Measurements from ENCODE around the gene SLC35E1.
"Not testable (repeated sequence)": the region's sequence is repeated elsewhere in the genome, so short reads cannot be mapped to it uniquely, and the experiment has no call there.

SLC35E1 gene

DNA sequence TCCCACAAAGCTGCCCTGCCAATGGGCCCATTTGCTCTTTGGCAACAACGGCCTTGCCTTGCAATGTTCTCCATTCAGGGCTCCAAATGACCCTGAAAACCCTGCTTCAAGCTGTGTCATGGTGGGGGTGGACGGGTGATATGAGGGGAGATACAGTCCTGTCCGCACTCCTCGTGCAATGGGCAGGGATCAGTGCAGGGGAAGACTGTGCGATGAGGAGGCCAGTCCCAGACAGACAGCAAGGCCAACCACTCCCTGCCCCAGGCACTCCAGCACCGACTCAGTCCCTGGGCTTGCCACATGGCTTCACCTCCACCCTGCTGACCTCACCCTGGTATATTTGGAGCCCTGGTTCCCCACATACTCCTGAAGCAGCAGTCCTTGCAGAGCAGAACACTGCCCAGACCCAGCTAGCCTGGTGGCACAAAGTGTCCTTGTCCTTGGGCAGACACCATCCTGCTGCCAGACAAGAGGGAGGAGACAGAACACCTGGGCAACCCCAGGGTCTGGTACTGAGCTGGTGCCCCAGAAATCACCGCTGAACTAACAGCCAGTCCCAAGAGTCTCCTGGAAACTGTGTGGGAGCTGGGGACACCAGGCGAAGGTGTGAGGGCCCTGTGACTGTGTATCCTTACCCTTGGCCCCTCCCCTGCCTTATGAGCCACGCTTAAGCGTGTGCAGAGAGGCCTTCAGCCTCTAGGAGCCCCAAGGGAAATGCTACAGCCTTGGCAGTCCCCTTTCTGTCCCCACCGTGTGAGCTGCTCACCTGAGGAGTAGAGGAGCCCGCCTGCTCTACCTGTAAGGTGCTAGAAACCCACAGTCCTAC lies 9.1 kb upstream of the SLC35E1 start:
- FAIRE-seq: no peak

- FAIRE-seq: no peak
These were observed 7.2 kb upstream of the SLC35E1 start for GRCh38 chr19:16579381-16579780.

DNA sequence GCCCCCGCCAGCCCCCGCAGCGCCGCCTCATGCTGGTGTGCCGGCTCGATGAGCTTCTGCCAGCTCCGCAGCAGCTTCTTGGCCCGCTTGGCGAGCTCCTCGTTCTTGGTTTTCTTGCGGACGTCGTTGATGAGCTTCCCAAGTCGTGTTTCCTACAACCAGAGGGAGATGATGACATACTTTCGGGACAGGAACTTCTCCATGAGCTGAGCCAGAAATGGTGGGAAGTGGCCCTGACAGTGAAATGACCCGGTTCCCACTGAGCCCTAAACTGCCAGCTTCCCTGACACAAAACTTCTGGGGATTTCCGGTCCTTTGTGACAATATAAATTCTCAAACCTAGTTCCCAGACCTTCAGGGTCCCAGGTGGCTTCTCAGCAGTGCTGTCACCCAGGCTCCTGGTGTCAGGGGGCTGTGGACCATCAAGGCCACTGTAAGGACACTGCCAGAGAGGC lies 5.3 kb upstream of the SLC35E1 start:
- FAIRE-seq: no peak

GRCh38 chr19:16576690-16577530 lies 4.7 kb upstream of the SLC35E1 start:
- FAIRE-seq: no peak

DNA sequence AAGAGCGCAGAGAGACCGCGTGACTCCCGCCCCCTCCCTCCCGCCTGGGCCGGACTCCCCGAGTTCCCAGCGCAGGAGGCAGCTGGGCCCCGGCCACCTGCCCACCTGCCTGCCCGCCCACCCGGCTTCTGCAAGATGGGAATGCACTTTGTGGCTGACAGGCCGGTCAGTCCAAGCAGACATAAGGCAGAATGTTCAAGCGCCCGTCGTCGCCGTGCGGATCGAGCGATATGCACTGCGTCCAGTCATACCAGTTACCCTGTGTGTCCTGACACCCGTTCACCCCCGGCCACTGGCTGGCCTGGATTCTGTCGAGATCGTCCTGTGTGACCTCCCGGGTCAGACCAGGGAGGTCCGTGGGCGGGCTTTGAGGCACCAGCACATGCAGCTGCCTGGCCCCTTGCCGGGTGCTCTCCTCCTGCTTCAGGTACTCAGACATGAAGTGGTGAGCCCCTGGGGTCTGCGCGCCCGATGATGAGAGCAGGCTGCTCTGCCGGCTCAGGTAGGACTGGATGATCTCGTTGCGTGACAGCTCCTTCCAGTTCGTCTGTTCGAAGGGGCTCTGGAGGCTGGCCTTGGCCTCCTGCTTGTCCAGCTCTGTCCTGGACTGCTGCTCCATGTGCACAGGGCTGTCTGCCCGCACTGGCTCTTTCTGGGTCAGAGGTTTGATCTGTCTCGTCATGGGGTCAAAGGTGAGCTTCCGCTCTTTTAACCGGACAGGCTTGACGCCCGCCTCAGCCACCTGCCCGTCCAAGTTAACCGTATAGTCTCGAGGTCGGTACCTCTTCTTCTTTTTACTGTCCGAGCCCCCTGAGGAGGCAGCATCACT lies 3.9 kb upstream of the SLC35E1 start:
- no peak for FAIRE-seq

DNA sequence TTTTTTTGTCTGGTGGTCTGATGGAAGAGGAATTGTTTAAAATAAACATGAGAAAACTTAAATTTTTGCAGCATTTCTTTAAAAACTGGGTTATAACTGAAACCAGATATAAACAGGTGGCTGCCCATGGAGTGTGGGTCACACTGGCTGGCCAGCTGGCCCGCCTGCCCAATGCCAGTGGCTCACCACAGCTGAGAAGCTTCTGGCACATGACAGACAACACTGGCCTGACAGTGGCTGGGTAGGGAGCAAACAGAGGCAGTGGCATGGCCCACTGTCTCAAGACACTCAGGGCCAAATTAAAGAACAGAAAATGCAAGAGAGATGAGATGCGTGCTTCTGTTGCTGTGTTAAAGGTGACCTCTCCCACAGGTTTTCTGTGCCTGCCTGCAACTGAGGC lies 3.1 kb upstream of the SLC35E1 start:
- FAIRE-seq: no peak

DNA sequence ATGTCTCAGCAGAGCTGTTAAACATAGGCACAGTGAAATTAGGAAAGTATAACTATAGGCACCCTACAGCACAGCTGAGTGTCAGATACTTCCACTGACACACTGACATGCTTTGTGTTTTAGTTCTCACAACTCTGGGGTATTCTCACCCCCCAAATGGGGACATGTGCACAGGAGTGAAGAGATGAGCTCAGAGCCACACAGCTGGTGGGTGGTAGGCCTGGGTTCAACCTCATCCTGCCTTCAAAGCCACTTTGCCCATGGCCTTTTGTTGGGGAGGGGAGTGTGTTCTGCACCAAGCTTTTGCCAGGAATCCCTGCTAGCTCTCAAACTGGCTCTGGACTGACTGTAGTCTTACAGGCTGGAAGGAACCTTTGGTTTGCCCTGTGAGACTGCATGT lies 1.7 kb upstream of the SLC35E1 start:
- no peak for FAIRE-seq

DNA sequence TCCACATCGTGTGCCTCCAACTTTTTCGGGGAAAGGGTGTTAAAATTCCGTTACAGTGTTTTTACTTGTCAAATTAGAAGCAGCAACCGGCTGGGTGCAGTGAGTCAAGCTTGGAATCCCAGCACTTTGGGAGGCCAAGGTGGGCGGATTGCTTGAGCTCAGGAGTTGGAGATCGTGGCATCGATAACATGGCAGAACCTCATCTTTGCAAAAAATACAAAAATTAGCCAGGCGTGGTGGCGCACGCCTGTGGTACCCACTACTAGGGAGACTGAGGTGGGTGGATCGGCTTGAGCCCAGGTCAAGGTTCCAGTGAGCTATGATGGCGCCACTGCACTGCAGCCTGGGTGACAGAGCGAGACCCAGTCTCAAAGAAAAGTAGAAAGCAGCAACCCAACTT lies 1.1 kb upstream of the SLC35E1 start:
- FAIRE-seq: no peak

- FAIRE-seq: no peak
These were observed 338 bp downstream of the SLC35E1 start for GRCh38 chr19:16571822-16572331.

DNA sequence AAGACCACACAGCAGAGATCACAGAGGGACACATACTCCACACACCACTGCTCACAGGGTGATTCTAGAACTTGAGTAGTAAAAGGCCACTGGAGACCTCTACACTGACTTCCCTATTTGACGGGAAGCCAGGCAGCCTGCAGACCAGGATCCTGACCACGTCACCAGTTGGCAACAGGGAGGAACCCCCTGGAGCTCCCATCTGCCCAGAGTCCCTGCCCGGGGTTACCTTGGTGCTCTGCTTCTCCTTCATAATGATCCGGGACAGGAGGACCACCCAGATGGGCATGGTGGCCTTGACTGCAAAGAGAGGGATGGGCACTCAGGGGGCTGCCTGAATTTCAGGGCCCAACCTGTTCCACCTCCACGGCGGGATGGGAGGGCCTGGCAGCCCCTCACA lies 932 bp downstream of the SLC35E1 start:
- FAIRE-seq: no peak

DNA sequence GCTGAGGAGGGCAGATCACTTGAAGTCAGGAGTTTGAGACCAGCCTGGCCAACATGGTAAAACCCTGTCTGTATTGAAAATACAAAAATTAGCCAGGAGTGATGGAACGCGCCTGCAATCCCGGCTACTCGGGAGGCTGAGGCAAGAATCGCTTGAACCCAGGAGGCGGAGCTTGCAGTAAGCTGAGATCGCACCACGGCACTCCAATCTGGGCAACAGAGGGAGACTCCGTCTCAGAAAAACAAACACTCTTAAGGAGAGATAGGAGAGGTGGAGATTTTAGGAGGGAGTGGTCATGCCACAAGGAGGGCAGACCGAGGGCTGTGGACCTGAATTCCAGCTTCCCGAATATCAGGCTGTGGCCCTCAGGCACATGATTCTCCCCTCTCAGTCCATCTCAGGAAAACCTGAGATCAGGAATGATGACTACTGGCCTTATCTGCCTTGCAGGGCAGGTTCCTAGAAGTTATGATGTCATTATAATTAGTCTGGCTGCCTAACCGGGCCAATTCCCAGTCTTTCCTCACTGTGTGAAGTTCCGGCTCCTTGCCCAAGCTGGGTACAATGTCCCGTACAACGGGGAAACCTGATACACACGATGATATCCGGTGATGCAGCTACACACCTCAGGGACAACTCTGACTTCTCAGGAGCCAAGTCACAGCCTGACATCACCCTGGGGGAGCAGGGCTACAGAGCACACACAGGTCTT lies 2.5 kb downstream of the SLC35E1 start:
- FAIRE-seq: no peak

DNA sequence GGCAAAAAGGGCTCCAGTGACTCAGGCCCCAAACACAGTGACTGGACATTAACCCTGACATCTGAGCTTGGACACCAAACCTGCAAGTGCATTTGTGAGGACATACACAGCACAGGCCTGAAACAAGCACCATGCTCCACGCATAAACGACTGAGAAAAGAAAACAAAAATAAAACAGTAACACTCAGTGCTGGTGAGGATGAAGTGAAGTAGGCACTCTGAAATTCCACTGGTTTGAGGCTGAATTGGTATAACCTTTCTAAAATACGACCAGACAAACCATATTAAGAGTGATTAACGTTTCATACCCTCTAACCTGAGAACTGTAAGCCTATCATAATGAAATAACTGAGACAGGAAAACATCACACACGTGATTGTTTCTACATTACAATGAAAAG lies 5.5 kb downstream of the SLC35E1 start:
- FAIRE-seq: no peak

GRCh38 chr19:16566161-16566560 lies 6.1 kb downstream of the SLC35E1 start:
- no peak for FAIRE-seq

DNA sequence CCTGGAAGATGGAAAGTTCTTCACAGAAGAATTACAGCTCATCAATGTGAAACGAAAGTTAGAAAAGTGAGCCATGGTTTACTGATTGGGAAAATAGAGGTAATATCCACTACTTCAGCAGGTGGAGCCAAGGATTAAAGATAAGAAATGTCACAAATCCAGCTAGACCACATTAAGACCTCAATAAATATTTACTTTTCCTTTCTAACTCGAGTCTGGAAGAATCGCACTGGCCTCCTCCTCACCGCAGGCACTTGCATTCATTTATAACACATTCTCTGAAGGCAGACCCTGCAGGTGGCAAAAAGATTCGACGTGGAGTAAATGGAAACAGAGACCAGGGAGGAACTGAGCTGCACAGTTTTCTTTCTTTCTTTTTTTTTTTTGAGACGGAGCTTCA lies 7.4 kb downstream of the SLC35E1 start:
- FAIRE-seq: no peak

GRCh38 chr19:16562608-16563025 lies 9.6 kb downstream of the SLC35E1 start:
- FAIRE-seq: no peak

DNA sequence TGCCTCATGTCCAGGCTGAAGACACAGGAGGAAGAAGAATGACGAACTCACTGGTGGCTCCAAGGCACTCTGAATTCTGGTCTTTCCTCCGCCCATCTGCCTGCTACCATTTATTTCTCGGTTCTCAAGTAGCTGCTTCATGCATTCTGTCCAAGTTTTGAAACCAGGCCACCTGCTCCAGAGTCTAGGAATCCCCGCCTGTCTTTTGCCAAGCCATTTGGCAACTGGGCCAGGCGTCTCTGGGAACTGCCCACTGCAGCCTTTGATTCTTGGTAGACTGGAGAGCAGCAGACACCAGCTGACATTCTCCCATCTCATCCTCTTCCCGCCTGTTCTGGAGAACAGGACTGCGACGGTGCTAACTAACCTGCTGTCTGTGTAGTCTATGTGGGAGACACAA lies 10.8 kb downstream of the SLC35E1 start:
- FAIRE-seq: no peak

GRCh38 chr19:16559780-16560276 lies 12.4 kb downstream of the SLC35E1 start:
- no peak for FAIRE-seq

DNA sequence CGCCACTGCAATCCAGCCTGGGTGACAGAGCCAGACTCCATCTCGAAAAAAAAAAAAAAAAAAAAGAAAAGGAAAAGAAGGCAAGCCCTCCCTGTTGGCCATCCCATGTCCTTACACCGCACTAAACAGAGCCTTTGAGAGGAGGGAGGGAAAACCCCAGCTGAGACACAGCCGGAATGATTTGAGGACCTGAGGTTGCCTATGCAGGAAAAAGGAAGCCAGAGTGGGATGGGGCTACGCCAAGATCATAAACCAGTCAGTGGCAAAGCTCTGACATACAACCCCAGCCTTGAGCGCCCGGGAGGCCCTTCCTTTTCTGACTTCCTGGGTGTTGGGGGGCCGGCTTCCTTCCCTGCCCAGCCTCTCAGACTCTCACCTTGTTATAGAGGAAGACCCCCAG lies 17.4 kb downstream of the SLC35E1 start:
- FAIRE-seq: no peak

GRCh38 chr19:16551902-16552301 lies 20.3 kb downstream of the SLC35E1 start:
- FAIRE-seq: not testable (repeated sequence)

DNA sequence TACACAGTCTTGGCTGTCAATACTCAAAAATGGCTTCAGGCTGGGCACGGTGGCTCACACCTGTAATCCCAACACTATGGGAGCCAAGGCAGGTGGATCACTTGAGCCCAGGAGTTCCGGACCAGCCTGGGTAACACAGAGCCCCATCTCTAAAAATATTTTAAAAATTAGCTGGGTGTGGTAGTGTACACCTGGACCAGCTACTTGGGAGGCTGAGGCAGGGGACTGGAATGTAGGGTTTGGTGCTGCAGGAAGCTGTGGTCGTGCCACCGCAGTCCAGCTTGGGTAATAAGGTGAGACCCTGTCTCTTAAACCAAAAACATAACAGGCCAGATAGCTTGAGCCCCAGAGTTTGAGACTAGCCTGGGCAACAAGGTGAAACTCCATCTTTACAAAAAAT lies 23.3 kb downstream of the SLC35E1 start:
- FAIRE-seq: no peak

DNA sequence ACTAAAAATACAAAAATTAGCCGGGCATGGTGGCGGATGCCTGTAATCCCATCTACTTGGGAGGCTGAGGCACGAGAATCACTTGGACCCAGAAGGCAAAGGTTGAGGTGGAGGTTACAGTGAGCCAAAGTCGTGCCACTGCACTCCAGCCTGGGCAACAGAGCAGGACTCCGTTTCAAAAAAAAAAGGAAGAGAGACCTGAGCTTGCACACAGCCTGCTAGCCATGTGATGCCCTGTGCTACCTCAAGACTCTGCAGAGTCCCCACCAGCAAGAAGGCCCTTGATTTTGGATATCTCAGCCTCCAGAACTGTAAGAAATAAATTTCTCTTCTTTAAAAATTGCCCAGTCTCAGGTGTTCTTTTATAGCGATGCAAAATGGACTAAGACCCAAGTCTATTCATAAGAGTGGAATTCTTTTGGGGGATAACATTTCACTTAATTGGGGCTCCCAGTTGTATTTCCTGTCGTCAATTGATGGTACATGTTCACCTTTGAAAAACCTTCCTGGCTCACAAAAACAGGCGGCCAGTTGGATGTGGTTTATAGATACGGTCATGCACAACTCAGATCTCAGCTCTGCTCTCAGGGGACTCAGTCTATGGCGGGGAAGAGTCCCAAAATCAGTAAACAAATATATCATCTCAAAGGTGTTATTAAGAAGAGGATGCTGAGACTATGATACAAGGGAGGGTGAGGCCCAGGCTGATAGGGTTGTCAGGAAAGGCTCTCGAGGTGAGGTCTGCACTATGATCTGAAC lies 27.6 kb downstream of the SLC35E1 start:
- no peak for FAIRE-seq
